ENCODE measurements around the gene LCP2.

Gene LCP2

GRCh38 chr5:170314541-170315095, 17.0 kb upstream of the LCP2 start:
- DNase-seq = no peak

GRCh38 chr5:170313816-170314215, 16.2 kb upstream of the LCP2 start:
- no peak for DNase-seq

- DNase-seq = no peak
Measured at GRCh38 chr5:170313344-170313743, 15.8 kb upstream of the LCP2 start.

- DNase-seq = peak; percentile 73
Measured at GRCh38 chr5:170312666-170313065, 15.1 kb upstream of the LCP2 start.

DNA sequence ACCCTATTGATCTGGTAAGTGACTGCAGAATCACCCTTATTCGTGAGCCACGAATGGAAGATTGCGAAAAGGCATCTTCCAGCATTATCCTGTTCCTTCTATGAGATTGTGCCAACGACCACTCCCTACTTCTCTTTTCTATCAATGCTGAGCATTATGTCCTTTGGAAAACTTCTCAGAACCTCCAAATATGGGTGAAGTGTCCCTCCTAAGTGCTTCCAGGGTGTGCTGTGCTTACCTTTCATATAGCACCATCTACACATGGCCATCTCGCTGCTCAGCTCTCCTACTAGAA, 14.7 kb upstream of the LCP2 start:
- no peak for DNase-seq

DNA sequence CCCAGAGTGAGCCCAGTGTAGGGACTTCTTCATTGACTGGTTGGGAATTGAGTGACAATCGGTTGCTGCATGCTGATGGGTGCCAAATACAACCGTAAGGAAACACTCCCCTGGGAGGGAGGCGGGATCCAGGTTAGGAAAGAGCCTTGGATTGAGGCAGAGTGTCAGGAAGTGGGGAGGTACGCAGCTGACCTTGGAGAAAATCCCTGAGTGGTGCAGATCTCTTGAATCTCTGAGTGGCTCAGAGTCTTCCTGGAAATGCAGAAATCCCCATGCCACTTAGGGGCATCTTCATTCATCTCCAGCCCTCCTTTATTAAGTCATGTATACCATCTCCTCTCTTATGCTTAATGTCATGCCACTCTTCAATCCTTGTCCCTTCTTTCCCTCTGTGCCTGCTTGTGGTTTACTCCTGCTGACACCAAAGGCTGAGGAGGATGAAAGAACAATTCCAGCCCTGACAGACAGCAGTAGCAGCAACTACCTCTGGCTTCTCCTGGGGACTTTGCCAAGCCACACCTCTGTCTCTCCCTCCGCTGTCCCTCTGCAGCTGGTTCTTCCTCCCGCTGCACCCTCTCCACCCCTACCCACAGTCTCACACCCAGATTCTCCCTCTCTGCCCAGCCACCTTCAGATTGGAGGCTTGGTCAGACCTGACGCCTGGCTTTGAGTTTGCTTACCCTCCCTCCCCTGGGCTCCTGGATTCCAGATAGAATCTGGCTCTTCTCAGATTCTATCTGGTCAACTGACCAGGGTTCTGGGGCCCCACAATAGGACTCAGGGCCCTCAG, 14.1 kb upstream of the LCP2 start:
- no peak for DNase-seq

DNA sequence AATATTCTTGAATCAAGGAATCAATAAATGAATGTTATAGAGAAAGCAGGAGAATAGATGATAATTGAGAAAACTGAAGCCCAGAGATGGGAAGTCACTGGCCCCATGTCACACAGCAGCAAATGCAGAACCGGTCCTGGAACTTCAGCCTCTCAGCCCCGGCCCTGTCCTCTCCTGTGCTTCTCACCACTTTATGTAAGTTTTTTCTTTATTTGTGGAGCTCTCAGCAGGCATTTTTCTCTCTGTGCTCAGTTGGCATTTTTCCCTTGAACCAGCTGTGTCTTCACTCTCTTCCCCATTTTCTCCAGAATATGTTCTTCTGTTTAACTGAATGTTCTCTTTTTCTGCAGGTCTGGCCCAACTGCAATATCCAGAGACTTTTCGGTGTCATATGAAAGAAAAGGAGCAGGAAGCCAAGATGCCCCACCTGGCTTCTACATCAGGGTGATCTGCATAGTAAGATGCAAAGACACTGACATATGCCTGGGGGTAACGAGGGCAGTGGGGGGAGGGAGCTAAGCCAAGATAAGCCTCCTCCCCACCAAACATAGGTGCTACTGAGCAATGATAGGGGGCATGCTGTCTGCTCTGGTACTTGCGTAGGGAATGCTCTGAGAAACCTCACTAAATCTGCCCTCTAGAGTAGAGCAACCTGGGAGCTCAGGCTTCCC, 12.8 kb upstream of the LCP2 start:
- no peak for DNase-seq

GRCh38 chr5:170308686-170309085, 11.1 kb upstream of the LCP2 start:
- no peak for DNase-seq

- DNase-seq = no peak
Measured at GRCh38 chr5:170307575-170308465, 10.2 kb upstream of the LCP2 start.

GRCh38 chr5:170306381-170306831, 8.8 kb upstream of the LCP2 start:
- no peak for DNase-seq

DNA sequence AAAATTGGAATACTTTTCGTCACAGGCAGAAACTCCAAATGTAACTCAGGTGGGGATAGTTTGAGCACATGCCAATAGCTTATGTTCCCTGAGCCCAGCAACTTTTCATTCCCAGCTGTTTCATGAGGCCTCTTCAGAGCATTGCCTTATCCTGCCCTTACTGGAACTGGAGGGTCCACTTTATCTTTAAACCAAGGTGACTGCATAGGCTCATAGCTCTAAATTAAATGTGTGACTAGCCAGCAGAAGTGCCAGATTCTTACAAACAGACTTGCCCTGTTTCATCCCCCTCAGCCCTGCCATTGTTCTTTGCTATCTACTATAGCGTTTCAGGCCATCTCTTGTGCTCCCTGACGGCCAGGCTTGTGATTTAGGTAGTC, 8.1 kb upstream of the LCP2 start:
- DNase-seq = no peak

DNA sequence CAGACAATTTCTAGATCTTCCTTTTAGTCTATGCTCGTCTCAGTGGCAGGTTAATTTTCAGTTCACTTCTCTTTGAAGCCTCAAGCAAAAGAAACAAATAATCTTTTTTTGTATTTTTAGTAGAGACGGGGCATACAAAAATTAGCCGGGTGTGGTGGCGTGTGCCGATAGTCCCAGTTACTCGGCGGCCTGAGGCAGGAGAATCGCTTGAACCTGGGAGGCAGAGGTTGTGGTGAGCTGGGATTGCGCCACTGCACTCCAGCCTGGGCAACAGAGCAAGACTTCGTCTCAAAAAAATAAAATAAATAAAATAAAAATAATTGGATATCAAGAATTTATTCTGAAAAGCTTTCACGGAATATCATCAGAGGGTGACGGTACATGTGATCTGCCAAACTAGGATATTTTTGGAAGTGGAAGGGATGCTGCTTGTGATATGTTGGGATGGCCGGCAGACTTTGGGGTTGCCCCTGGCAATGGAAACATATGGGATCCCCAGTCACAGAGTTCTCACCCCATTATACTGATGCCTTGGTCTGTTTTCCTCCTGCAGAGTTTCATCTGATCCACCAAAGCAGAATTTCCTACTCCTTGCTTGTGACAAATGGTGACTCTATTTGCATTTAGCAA, 7.6 kb upstream of the LCP2 start:
- DNase-seq = no peak

- no peak for DNase-seq
Measured at GRCh38 chr5:170303549-170303948, 6.0 kb upstream of the LCP2 start.

DNA sequence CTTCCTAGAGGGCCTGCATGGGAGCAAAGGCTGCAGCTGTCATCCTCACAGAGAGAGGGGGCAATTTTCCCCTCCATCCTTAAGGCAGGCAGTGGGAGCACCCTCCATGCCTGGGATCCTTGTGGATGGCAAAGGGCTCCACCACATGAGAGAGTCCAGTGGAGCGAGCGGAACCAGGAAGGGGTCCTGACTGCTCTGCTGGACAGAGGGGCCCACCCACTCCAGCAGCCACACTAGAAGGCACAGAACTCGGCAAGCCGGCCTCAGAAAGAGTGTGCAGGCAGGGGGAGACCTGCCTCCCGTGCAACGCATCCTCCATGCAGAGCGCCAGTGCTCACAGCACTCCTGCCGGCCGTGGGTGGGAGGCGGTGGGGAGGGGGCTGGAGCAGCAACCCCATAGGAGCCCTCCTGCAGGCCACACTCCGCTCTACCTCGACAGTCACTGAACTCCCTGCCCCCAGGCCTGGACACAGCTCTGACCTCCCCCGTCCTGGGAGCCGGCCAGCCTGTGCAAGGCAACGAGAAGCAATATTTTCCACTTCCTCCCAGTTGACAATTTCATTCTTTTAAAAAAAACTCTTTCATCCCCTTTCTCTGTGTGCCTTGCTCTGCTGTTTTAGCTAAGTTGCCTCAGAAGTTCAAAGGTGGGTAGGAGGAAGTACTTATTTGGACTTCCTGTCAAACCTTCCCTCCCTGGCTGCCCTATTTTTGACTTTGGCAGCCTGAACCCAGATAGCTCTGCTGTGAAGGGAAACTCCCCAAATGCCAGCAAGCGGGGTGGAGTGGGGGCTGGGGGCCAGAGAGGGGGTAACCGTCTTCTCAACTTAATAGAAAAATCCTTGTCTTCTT, 5.3 kb upstream of the LCP2 start:
- DNase-seq = peak; percentile 76

DNA sequence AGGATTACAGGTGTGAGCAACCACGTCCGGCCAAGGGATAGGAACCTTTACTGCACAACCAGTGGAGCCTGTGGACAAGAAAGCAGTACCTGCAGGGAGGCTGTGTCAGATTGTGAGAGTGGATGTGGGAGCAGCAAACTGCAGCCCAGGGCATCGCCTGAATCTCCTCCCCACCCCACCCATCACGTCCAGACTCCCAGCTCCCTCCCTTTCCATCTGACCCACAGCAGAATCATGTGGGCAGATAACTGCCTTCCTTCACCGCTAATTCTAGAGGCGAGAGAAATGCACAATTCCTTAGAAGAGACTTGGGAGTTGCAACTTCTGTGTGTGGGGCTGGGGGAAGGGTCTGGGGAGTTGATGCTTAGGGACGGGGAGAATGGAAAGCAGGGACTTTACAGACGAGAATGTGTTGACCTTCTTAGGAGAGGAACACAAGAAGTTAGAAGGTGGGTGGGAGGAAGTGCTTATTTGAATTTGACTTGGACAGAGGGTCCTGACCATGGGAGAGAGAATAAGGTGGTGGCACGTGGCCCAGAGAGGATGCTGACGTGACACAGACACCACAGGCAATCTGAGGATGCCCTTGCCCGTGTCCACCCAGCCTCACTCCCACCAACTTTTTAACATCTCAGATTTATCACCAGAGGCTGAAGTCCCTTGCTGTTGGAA, 4.5 kb upstream of the LCP2 start:
- DNase-seq = peak; percentile 52

- DNase-seq = no peak
Measured at GRCh38 chr5:170301149-170301548, 3.6 kb upstream of the LCP2 start.

- DNase-seq = peak; percentile 51
Measured at GRCh38 chr5:170300361-170301013, 2.9 kb upstream of the LCP2 start.

- no peak for DNase-seq
Measured at GRCh38 chr5:170296935-170297588, 515 bp downstream of the LCP2 start.

GRCh38 chr5:170296036-170296934, 1.3 kb downstream of the LCP2 start:
- peak; percentile 54 for DNase-seq
